Right lobe of liver (tissue), 6 donors: ENCODE data around the gene CPNE7. TPM values are rescaled to one million over a fixed set of nuclear protein-coding genes. Genes with fewer than 3 reads are reported as not detected.

ENCODE experiments used
- ATAC-seq, 4 donors: fragments of 200-7000 bp; cut with Tn5 transposase; one replicate each; pipeline ENCODE4 v1.9.1; 2020; ENCODE audit warnings: mild to moderate bottlenecking in 4 of 4, moderate library complexity in 4 of 4
- DNase-seq, 3 donors: peaks; one replicate each; pipeline ENCODE4 v3.0.0-alpha.2; 2020
- H3K27ac ChIP-seq, 3 donors: fragments of 200-600 bp; one replicate each; pipeline ENCODE4 v1.8.0; 2022
- H3K27me3 ChIP-seq, 2 donors: fragments of 200-600 bp; one replicate each; pipeline ENCODE4 v1.8.0; 2022
- H3K36me3 ChIP-seq, 4 donors: fragments of 200-600 bp; sonication (generic) in 1 of 4; one replicate each; pipeline versions ENCODE4 v1.5.1 to v1.8.0; 2017 to 2022; ENCODE audit warnings: control low read depth in 1 of 4
- H3K4me1 ChIP-seq, 4 donors: fragments of 200-600 bp; sonication (generic) in 1 of 4; one replicate each; pipeline versions ENCODE4 v1.5.1 to v1.8.0; 2017 to 2022; ENCODE audit warnings: control low read depth in 1 of 4
- H3K4me3 ChIP-seq, 3 donors: fragments of 200-600 bp; one replicate each; pipeline ENCODE4 v1.8.0; 2022
- H3K9me3 ChIP-seq, 4 donors: fragments of 200-600 bp; sonication (generic) in 1 of 4; one replicate each; pipeline versions ENCODE4 v1.5.1 to v1.8.0; 2017 to 2022; ENCODE audit warnings: control low read depth in 1 of 4
- CTCF ChIP-seq, 4 donors: fragments of 200-600 bp in 3 of 4; fragments of 450-650 bp in 1 of 4; IDR thresholded peaks; one replicate each; pipeline versions ENCODE4 v1.5.1 to v1.8.0; 2016 to 2022; ENCODE audit warnings: antibody characterized with exemption in 4 of 4, mild to moderate bottlenecking in 2 of 4
- POLR2A ChIP-seq: fragments of 450-650 bp; IDR thresholded peaks from one replicate; pipeline ENCODE4 v1.6.1; 2017; ENCODE audit warnings: antibody characterized with exemption, mild to moderate bottlenecking
- WGBS: methylation state at CpG from one replicate; pipeline ENCODE4 v1.1.6; 2018; ENCODE audit warnings: low coverage, low lambda C conversion rate; ENCODE audit not compliant: insufficient coverage; ENCODE audit errors: missing lambda C conversion rate; 5-methylcytosine and 5-hydroxymethylcytosine counted together
- intact Hi-C, 2 donors: fragments of 100-400 bp; cut with DNase I; formaldehyde crosslinking; loops; one replicate each; pipeline versions ENCODE4 v1.11.2 to v1.14.1; 2022
- total RNA-seq, 6 experiments: library from RNA; depleted of rRNA in 2 of 6; stranded (reverse); fragments of >200 nt in 2 of 6; fragmentation: NEBNext Ultra II Directional in 3 of 6; extraction: Animal tissue kit (Norgen Biotek cat#: 25700) in 3 of 6; gene quantifications; one replicate each; pipeline versions ENCODE4 v1.1.0 to v1.2.4, GENCODE V29; 2016 to 2023
- donor health status: DM: no; HTN: yes; CAD: no.
- donor health status: DM: no; HTN: no; CAD: no.
- donor health status: DM: no; HTN: no; CAD: no.
- donor health status: DM: no; HTN: yes; CAD: no.
- donor health status: DM: no; HTN: yes; CAD: no.

CPNE7 gene
- total RNA-seq, 6 experiments from 2014 or later = 0.33 to 3.7 (median 0.77) TPM

GRCh38 chr16:89613231-89613953 is 37.8 kb downstream of the CPNE7 start, which contains the start of gene DPEP1:
Gene DPEP1, plus strand, starts transcription at chr16:89613642. Its CDS starts 16,769 bp downstream, at chr16:89630411.
- 66% methylated on average over 5 of the region's 19 CpGs for WGBS
- no peaks in the 10 kb centered on the region for H3K36me3 ChIP-seq
- no peak for DNase-seq
- no peaks in the 10 kb centered on the region for H3K27me3 ChIP-seq
- TF ChIP-seq CTCF (IDR thresholded peaks at IDR 0.05) = no peak
- TF ChIP-seq POLR2A = no peak
- peak in 1 of 4 donors; percentile 25 for ATAC-seq
- no peaks in the 10 kb centered on the region for H3K4me1 ChIP-seq
- H3K27ac ChIP-seq = no peak within 1 kb of the TSS
- intact Hi-C loops = no loop called here
- no peak within 1 kb of the TSS for H3K4me3 ChIP-seq
- no peaks in the 10 kb centered on the region for H3K9me3 ChIP-seq

- no peak for DNase-seq
- no peak for TF ChIP-seq POLR2A
- no peak for TF ChIP-seq CTCF (IDR thresholded peaks at IDR 0.05)
These were observed 38.4 kb downstream of the CPNE7 start for GRCh38 chr16:89613954-89614459.

DNA sequence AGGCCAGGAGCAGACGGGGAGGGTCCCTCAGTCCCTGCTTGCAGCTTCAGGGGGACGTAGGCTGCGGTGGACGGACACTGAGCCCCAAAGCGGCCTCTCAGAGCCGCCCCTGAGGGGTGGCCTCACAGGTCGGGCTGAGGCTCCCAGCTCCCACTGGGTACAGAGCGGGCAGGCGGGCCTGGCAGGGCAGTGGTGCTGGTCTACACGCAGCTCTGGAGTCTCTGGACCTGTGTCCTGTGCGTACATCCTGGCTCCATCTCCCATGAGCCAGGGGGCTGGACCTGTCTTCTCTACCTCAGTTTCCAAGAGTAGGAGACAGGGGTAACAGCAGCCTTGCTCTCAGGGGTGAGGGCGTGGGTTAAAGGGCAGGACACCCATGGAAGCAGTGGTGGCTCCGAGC is 39.6 kb downstream of the CPNE7 start:
- DNase-seq (no peak), ATAC-seq (peak in 2 of 4 donors; percentile 18 to 25)
- WGBS = no CpG with 5 or more reads among the region's 13 CpGs
- Histone ChIP-seq H3K4me1 (no peaks in the 10 kb centered on the region), H3K4me3 (no peak overlapping the region), H3K9me3 (no peaks in the 10 kb centered on the region), H3K27me3 (no peaks in the 10 kb centered on the region), H3K36me3 (no peaks in the 10 kb centered on the region), H3K27ac (no peak overlapping the region)
- intact Hi-C loops = no loop called here
- TF ChIP-seq CTCF (IDR thresholded peaks at IDR 0.05) (no peak), POLR2A (no peak)

More at GRCh38 chr16:89613954-89614459, 38.4 kb downstream of the CPNE7 start:
- Histone ChIP-seq H3K27ac (no peak overlapping the region), H3K9me3 (no peaks in the 10 kb centered on the region), H3K27me3 (no peaks in the 10 kb centered on the region), H3K4me1 (no peaks in the 10 kb centered on the region), H3K4me3 (no peak overlapping the region), H3K36me3 (no peaks in the 10 kb centered on the region)
- ATAC-seq = no peak
- 80% methylated on average over 1 of the region's 22 CpGs for WGBS
- intact Hi-C loops = no loop called here

- Histone ChIP-seq H3K27ac (no peak overlapping the region), H3K4me3 (no peak overlapping the region), H3K27me3 (no peaks in the 10 kb centered on the region), H3K4me1 (no peaks in the 10 kb centered on the region), H3K36me3 (no peaks in the 10 kb centered on the region), H3K9me3 (no peaks in the 10 kb centered on the region)
- DNase-seq (peak in 1 of 3 donors; percentile 47), ATAC-seq (peak; percentile 42 to 67 (median 60))
- intact Hi-C loops = no loop called here
- TF ChIP-seq CTCF (IDR thresholded peaks at IDR 0.05) (peak; percentile 57 to 74 (median 62)), POLR2A (no peak)
- 2% methylated on average over 8 of the region's 17 CpGs for WGBS
These were observed 40.1 kb downstream of the CPNE7 start for GRCh38 chr16:89615596-89616090.
